ENCODE data around the gene TREML2. TPM values are rescaled to one million over a fixed set of nuclear protein-coding genes. Genes with fewer than 3 reads are reported as not detected.
"Not testable (repeated sequence)": the region's sequence is repeated elsewhere in the genome, so short reads cannot be mapped to it uniquely, and the experiment has no call there.

The TREML2 gene
- total RNA-seq, 1 donor from 2014 or later, result 0.61 TPM

DNA sequence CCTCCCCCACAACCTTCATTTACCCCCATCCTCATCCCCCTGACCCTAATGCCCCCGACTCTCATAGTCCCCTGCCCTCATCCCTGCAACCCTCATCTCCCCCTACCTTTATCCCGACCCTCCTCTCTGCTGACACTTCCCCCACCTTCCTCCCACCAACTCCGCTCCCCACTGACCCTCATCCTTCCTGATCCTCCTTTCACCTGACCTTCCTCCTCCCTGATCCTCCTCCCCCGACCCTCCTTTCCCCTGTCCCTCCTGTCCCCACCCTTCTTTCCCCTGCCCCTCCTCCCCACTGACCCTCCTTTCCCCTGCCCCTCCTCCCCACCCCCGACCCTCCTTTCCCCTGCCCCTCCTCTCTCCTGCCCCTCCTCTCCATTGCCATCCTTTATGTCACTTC is 7.1 kb downstream of the TREML2 start:
- Histone ChIP-seq H3K36me3 (no peaks in the 10 kb centered on the region), H3K27me3 (peaks cover 3% of the 10 kb centered on the region), H3K27ac (no peak overlapping the region), H3K4me3 (no peak overlapping the region), H3K9me3 (no peaks in the 10 kb centered on the region), H3K4me1 (no peaks in the 10 kb centered on the region)
- no peak for DNase-seq
- TF ChIP-seq, protein P1, sequence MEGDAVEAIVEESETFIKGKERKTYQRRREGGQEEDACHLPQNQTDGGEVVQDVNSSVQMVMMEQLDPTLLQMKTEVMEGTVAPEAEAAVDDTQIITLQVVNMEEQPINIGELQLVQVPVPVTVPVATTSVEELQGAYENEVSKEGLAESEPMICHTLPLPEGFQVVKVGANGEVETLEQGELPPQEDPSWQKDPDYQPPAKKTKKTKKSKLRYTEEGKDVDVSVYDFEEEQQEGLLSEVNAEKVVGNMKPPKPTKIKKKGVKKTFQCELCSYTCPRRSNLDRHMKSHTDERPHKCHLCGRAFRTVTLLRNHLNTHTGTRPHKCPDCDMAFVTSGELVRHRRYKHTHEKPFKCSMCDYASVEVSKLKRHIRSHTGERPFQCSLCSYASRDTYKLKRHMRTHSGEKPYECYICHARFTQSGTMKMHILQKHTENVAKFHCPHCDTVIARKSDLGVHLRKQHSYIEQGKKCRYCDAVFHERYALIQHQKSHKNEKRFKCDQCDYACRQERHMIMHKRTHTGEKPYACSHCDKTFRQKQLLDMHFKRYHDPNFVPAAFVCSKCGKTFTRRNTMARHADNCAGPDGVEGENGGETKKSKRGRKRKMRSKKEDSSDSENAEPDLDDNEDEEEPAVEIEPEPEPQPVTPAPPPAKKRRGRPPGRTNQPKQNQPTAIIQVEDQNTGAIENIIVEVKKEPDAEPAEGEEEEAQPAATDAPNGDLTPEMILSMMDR (IDR thresholded peaks at IDR 0.05), result no peak
- ATAC-seq, result no peak
- intact Hi-C loops (cut with DNase I), result no loop called here

DNA sequence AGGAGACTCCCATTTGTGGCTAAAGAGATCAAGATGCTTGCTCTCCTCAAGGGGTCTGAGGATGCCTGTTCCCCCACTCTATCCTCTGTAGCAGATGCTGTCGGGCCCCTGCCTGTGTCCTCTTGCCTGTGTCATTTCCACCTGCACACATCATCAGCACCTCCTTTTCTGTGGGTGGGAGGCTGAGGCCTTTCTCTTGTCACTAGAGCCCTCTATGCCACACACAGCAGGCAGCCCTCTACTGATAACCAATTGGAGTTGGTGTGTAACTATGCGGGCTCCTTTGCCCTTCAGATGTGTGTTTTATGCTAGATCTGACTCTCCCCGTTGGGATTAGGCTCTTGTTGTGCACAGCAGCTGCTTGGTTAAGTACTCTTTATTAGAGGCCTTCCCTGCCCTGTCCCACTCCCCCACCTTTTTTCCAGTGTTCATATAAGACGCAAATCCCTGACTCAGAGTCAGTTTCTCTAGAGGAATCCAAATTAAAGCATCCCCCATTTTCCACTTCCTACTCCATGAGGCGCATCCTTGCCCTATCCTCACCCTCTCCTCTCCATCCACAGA is 7.7 kb downstream of the TREML2 start:
- Histone ChIP-seq H3K27ac (no peak overlapping the region), H3K4me3 (no peak overlapping the region), H3K36me3 (no peaks in the 10 kb centered on the region), H3K4me1 (no peaks in the 10 kb centered on the region), H3K9me3 (no peaks in the 10 kb centered on the region), H3K27me3 (peaks cover 3% of the 10 kb centered on the region)
- intact Hi-C loops (cut with DNase I), result no loop called here
- DNase-seq, result no peak
- no peak for ATAC-seq
- TF ChIP-seq, protein P1 (IDR thresholded peaks at IDR 0.05), result no peak

DNA sequence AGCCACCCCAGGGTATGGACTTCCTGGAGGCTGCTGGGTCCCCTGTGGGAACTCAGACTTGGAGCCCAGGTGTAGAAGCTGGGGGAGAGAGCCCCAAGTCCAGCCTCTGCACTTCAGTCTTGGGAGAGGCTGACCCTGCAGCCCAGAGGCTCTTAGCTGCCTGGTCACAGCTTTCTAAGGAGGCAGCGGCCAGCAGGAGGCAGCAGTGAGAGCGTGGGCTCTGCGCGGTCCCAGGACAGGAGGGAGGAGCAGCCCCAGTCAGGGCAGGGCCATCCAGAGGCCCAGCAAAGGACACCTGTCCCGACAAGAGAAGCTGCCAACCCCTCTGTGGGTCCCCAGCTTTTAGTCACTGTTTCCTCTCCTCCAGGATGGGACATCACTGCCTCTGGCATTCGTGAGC is 9.4 kb downstream of the TREML2 start:
- Histone ChIP-seq H3K27me3 (peaks cover 3% of the 10 kb centered on the region), H3K4me3 (no peak overlapping the region), H3K9me3 (no peaks in the 10 kb centered on the region), H3K4me1 (no peaks in the 10 kb centered on the region), H3K36me3 (no peaks in the 10 kb centered on the region), H3K27ac (no peak overlapping the region)
- TF ChIP-seq, protein P1 (IDR thresholded peaks at IDR 0.05), result peak; percentile 51
- DNase-seq (peak; percentile 83), ATAC-seq (peak; percentile 91)
- intact Hi-C loops (cut with DNase I), result no loop called here

DNA sequence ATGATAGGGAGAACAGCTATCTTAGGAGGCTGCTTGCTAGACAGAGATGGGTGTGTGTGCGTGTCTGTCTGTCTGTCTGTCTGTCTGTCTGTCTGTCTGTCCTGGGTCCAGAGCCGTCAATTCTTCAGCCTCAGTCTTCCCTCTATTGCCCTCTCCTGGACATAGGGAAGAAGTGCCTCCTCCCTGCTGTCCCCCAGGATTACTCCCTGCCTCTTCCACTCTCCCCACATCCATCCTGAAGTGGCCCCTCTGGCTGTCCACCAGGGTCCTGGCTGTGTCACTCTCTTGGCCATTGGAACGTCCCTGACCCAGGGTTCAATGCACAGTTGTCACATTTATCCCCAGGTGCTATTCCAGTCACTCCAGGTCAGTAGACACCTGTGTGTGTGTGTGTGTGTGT is 10.2 kb downstream of the TREML2 start:
- Histone ChIP-seq H3K9me3 (no peaks in the 10 kb centered on the region), H3K27me3 (peaks cover 3% of the 10 kb centered on the region), H3K4me3 (no peak overlapping the region), H3K27ac (no peak overlapping the region), H3K36me3 (no peaks in the 10 kb centered on the region), H3K4me1 (no peaks in the 10 kb centered on the region)
- TF ChIP-seq, protein P1 (IDR thresholded peaks at IDR 0.05), result no peak
- ATAC-seq (no peak), DNase-seq (no peak)
- intact Hi-C loops (cut with DNase I), result no loop called here

DNA sequence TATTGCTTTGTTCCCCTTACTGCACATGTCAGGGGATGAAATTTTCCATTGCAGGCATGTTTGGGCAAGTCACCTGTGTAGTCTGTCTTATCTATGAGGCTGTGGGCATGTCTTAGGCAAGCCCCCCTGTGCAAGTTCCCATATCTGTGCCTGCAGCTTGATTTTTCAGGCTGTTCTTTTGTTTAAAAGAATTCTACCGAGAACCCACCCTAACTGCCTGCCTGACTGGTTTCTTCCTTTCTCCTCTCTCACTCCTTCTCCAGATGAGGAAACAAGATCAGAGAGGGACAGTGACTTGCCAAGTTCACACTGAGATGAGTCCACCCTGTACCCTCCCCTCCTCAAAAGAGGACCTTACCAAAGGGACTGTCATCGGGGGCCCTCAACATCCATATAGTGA is 11.0 kb downstream of the TREML2 start:
- DNase-seq (no peak), ATAC-seq (no peak)
- H3K36me3 ChIP-seq, result no peaks in the 10 kb centered on the region
- intact Hi-C loops (cut with DNase I), result no loop called here
- no peak overlapping the region for H3K27ac ChIP-seq
- no peaks in the 10 kb centered on the region for H3K9me3 ChIP-seq
- TF ChIP-seq, protein P1 (IDR thresholded peaks at IDR 0.05), result no peak
- H3K4me3 ChIP-seq, result no peak overlapping the region
- H3K4me1 ChIP-seq, result no peaks in the 10 kb centered on the region
- H3K27me3 ChIP-seq, result peaks cover 3% of the 10 kb centered on the region

DNA sequence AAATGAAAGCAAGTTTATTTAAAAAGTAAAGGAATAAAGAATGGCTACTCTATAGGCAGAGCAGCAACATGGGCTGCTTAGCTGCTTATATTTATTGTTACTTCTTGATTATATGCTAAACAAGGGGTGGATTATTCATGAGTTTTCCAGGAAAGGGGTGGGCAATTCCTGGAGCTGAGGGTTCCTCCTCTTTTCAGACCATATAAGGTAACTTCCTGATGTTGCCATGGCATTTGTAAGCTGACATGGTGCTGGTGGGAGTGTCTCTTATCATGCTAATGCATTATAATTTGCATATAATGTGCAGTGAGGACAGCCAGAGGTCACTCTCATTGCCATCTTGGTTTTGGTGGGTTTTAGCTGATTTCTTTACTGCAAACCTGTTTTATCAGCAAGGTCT is 11.9 kb downstream of the TREML2 start:
- intact Hi-C loops (cut with DNase I); DNase-seq; H3K4me3 ChIP-seq; H3K9me3 ChIP-seq; H3K36me3 ChIP-seq; ATAC-seq; H3K27ac ChIP-seq; H3K4me1 ChIP-seq; H3K27me3 ChIP-seq: not testable (repeated sequence)

All from upper lobe of right lung (tissue), 1 donor.